Measurements from ENCODE around the gene EHBP1.
"Not testable (repeated sequence)": the region's sequence is repeated elsewhere in the genome, so short reads cannot be mapped to it uniquely, and the experiment has no call there.

The EHBP1 gene

GRCh38 chr2:62736899-62737559 lies 31.5 kb downstream of the EHBP1 start:
- no peak for DNase-seq

- DNase-seq = no peak
Measured at GRCh38 chr2:62738981-62739936, 33.7 kb downstream of the EHBP1 start.

- DNase-seq = no peak
Measured at GRCh38 chr2:62740221-62740620, 34.7 kb downstream of the EHBP1 start.

- no peak for DNase-seq
Measured at GRCh38 chr2:62741127-62741526, 35.6 kb downstream of the EHBP1 start.

- no peak for DNase-seq
Measured at GRCh38 chr2:62741954-62742722, 36.6 kb downstream of the EHBP1 start.

- DNase-seq = no peak
Measured at GRCh38 chr2:62743506-62743905, 38.0 kb downstream of the EHBP1 start.

- no peak for DNase-seq
Measured at GRCh38 chr2:62744603-62745002, 39.1 kb downstream of the EHBP1 start.

GRCh38 chr2:62745891-62746481 lies 40.5 kb downstream of the EHBP1 start:
- no peak for DNase-seq

GRCh38 chr2:62747169-62747568 lies 41.7 kb downstream of the EHBP1 start:
- DNase-seq = no peak

- DNase-seq = no peak
Measured at GRCh38 chr2:62747876-62748275, 42.4 kb downstream of the EHBP1 start.

- not testable (repeated sequence) for DNase-seq
Measured at GRCh38 chr2:62749111-62749510, 43.6 kb downstream of the EHBP1 start.

- DNase-seq = no peak
Measured at GRCh38 chr2:62757029-62757428, 51.5 kb downstream of the EHBP1 start.

- no peak for DNase-seq
Measured at GRCh38 chr2:62760026-62760425, 54.5 kb downstream of the EHBP1 start.

GRCh38 chr2:62760555-62760954 lies 55.0 kb downstream of the EHBP1 start:
- DNase-seq = no peak

- DNase-seq = no peak
Measured at GRCh38 chr2:62765619-62766376, 60.3 kb downstream of the EHBP1 start.

GRCh38 chr2:62768615-62769014 lies 63.1 kb downstream of the EHBP1 start:
- no peak for DNase-seq

GRCh38 chr2:62770629-62771028 lies 65.1 kb downstream of the EHBP1 start:
- DNase-seq = no peak

- peak; percentile 2 for DNase-seq
Measured at GRCh38 chr2:62774555-62775366, 69.2 kb downstream of the EHBP1 start.

GRCh38 chr2:62775367-62775668 lies 69.8 kb downstream of the EHBP1 start:
- no peak for DNase-seq

- no peak for DNase-seq
Measured at GRCh38 chr2:62783679-62784078, 78.2 kb downstream of the EHBP1 start.

GRCh38 chr2:62784341-62784740 lies 78.8 kb downstream of the EHBP1 start:
- no peak for DNase-seq

- DNase-seq = no peak
Measured at GRCh38 chr2:62785216-62785615, 79.7 kb downstream of the EHBP1 start.
